ENCODE measurements around the gene TLDC2. TPM values are rescaled to one million over a fixed set of nuclear protein-coding genes. Genes with fewer than 3 reads are reported as not detected.
"Not testable (repeated sequence)": the region's sequence is repeated elsewhere in the genome, so short reads cannot be mapped to it uniquely, and the experiment has no call there.

TLDC2 gene
- total RNA-seq, 3 donors from 2014 or later = 11.6 to 35.0 (median 30.0) TPM

GRCh38 chr20:36866681-36867495 is 9.1 kb upstream of the TLDC2 start:
- peaks cover 11% of the 10 kb centered on the region for H3K4me1 ChIP-seq (ENCODE audit: low read depth)
- no peak for TF ChIP-seq CTCF (IDR thresholded peaks at IDR 0.05)
- intact Hi-C loops (cut with DNase I, micrococcal nuclease) = no loop called here
- H3K9me3 ChIP-seq = no peaks in the 10 kb centered on the region
- ATAC-seq = no peak
- H3K36me3 ChIP-seq (ENCODE audit: low read depth) = no peaks in the 10 kb centered on the region
- no peak overlapping the region for H3K4me3 ChIP-seq
- DNase-seq = no peak

- ATAC-seq (no peak), DNase-seq (peak in 1 of 3 donors; percentile 6)
- Histone ChIP-seq H3K4me1 (ENCODE audit: low read depth) (peaks cover 6% of the 10 kb centered on the region), H3K36me3 (ENCODE audit: low read depth) (no peaks in the 10 kb centered on the region), H3K9me3 (no peaks in the 10 kb centered on the region), H3K4me3 (no peak overlapping the region)
- TF ChIP-seq CTCF (IDR thresholded peaks at IDR 0.05) = no peak
- intact Hi-C loops (cut with DNase I, micrococcal nuclease) = no loop called here
Measured at GRCh38 chr20:36871640-36872570, 4.0 kb upstream of the TLDC2 start.

- Histone ChIP-seq H3K4me3 (no peak overlapping the region), H3K4me1 (ENCODE audit: low read depth) (peaks cover 11% of the 10 kb centered on the region), H3K36me3 (ENCODE audit: low read depth) (no peaks in the 10 kb centered on the region), H3K9me3 (no peaks in the 10 kb centered on the region)
- DNase-seq = peak in 1 of 3 donors; percentile 46
- intact Hi-C loops (cut with DNase I, micrococcal nuclease) = no loop called here
- ATAC-seq = no peak
- TF ChIP-seq CTCF (IDR thresholded peaks at IDR 0.05) = no peak
Measured at GRCh38 chr20:36872852-36873251, 3.1 kb upstream of the TLDC2 start.

- no peak for TF ChIP-seq CTCF (IDR thresholded peaks at IDR 0.05)
- H3K4me3 ChIP-seq = no peak overlapping the region
- peaks cover 11% of the 10 kb centered on the region for H3K4me1 ChIP-seq (ENCODE audit: low read depth)
- H3K36me3 ChIP-seq (ENCODE audit: low read depth) = no peaks in the 10 kb centered on the region
- ATAC-seq = peak; percentile 40
- H3K9me3 ChIP-seq = no peaks in the 10 kb centered on the region
- peak in 1 of 3 donors; percentile 24 for DNase-seq
- intact Hi-C loops (cut with DNase I, micrococcal nuclease) = no loop called here
Measured at GRCh38 chr20:36873498-36874189, 2.3 kb upstream of the TLDC2 start.

GRCh38 chr20:36875093-36875492 is 845 bp upstream of the TLDC2 start:
- peaks cover 11% of the 10 kb centered on the region for H3K4me1 ChIP-seq (ENCODE audit: low read depth)
- peak; percentile 2 for ATAC-seq

More at GRCh38 chr20:36875093-36875492, 845 bp upstream of the TLDC2 start:
- H3K9me3 ChIP-seq; intact Hi-C loops (cut with DNase I, micrococcal nuclease); DNase-seq; H3K36me3 ChIP-seq (ENCODE audit: low read depth); H3K4me3 ChIP-seq: not testable (repeated sequence)
